ENCODE results near the gene RNASET2.
"Not testable (repeated sequence)": the region's sequence is repeated elsewhere in the genome, so short reads cannot be mapped to it uniquely, and the experiment has no call there.

RNASET2 gene

DNA sequence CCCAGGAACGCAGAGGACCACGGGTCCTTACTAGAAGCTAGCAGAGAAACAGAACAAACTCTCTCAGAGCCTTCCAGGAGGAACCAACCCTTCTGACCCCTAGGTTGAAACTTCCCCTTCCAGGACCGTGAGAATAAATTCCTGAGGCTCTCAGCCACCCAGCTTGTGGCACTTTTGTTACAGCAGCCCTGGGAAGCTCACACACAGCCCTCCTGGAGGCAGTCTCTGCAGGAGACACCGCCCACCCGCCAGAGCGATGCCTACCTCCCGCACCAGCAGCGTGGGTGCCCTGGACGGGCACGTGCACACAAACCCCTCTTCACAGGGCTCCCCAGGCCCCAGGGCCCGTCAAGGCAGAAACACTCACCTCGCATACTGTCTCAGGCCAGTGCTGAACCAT lies 4.2 kb downstream of the RNASET2 start:
- TF ChIP-seq, protein P1, sequence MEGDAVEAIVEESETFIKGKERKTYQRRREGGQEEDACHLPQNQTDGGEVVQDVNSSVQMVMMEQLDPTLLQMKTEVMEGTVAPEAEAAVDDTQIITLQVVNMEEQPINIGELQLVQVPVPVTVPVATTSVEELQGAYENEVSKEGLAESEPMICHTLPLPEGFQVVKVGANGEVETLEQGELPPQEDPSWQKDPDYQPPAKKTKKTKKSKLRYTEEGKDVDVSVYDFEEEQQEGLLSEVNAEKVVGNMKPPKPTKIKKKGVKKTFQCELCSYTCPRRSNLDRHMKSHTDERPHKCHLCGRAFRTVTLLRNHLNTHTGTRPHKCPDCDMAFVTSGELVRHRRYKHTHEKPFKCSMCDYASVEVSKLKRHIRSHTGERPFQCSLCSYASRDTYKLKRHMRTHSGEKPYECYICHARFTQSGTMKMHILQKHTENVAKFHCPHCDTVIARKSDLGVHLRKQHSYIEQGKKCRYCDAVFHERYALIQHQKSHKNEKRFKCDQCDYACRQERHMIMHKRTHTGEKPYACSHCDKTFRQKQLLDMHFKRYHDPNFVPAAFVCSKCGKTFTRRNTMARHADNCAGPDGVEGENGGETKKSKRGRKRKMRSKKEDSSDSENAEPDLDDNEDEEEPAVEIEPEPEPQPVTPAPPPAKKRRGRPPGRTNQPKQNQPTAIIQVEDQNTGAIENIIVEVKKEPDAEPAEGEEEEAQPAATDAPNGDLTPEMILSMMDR (IDR thresholded peaks at IDR 0.05) = no peak
- peaks cover 33% of the 10 kb centered on the region for H3K4me1 Mint-ChIP-seq
- no peak overlapping the region for H3K4me3 Mint-ChIP-seq
- H3K27ac Mint-ChIP-seq = no peak overlapping the region
- H3K36me3 Mint-ChIP-seq (ENCODE audit: low read depth) = peaks cover 49% of the 10 kb centered on the region
- H3K27me3 Mint-ChIP-seq (ENCODE audit: low read depth, poor library complexity) = peaks cover 13% of the 10 kb centered on the region
- H3K9me3 Mint-ChIP-seq = no peaks in the 10 kb centered on the region
- no peak for DNase-seq

DNA sequence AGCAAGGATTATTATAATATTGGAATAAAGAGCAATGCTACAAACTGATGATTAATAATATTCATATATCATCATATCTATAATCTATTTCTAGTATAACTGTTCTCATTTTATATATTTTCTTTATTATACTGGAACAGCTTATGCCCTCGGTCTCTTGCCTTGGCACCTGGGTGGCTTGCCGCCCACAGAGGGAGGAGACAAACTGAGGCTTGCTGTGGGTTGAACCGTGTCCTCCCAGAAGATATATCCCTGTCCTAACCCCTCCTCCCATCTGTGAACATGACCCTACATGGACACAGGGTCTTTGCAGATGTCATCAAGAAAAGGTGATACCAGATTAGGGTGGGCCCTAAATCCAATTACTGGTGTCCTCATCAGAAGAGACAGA lies 4.7 kb downstream of the RNASET2 start:
- no peak for DNase-seq
- Mint-ChIP-seq H3K9me3 (no peaks in the 10 kb centered on the region), H3K4me1 (peaks cover 36% of the 10 kb centered on the region), H3K36me3 (ENCODE audit: low read depth) (peaks cover 53% of the 10 kb centered on the region), H3K27me3 (ENCODE audit: low read depth, poor library complexity) (peaks cover 13% of the 10 kb centered on the region), H3K27ac (no peak overlapping the region), H3K4me3 (no peak overlapping the region)
- TF ChIP-seq, protein P1 (IDR thresholded peaks at IDR 0.05) = no peak

DNA sequence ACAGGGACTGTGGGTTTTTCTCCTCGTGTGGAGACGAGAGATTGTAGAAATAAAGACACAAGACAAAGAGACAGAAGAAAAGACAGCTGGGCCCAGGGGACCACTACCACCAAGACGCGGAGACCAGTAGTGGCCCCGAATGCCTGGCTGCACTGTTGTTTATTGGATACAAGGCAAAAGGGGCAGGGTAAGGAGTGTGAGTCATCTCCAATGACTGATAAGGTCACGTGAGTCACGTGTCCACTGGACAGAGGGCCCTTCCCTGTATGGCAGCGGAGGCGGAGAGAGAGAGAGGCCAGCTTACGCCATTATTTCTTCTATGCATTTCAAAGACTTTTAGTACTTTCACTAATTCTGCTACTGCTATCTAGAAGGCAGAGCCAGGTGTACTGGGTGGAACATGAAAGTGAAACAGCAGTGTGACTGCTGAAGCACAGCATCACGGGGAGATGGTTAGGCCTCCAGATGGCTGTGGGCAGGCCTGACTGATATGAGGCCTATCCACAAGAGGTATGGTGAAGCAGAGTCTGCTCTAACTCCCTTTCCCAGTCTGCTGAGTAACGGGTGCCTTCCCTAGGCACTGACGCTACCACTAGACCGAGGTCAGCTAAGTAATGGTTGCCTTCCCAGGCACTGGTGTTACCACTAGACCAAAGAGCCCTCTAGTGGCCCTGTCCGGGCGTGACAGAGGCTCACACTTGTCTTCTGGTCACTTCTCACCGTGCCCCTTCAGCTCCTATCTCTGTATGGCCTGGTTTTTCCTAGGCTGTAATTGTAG lies 5.3 kb downstream of the RNASET2 start:
- peak; percentile 65 for DNase-seq
- Mint-ChIP-seq H3K27me3 (ENCODE audit: low read depth, poor library complexity) (peaks cover 13% of the 10 kb centered on the region), H3K36me3 (ENCODE audit: low read depth) (peaks cover 59% of the 10 kb centered on the region), H3K4me1 (peaks cover 42% of the 10 kb centered on the region)
- H3K9me3 Mint-ChIP-seq, H3K4me3 Mint-ChIP-seq, H3K27ac Mint-ChIP-seq: not testable (repeated sequence)
- TF ChIP-seq, protein P1 (IDR thresholded peaks at IDR 0.05) = peak; percentile 62

DNA sequence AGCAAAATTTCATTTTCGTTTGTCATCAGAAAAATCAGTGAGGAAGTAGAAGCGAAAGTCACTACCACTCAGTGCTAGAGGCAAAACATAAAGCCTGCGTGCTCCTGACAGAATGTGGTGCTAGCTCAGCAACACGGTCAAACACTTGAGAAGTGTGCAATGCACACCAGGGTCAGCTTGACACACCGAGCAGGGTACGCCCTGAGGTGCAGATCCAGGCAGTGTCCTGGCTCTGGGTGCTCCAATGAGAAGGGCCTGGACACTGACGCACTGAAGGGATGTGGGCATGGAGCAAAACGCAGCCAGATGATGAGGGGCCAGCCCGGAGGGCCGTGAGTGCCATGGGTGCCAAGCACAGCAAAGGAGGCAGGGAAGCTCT lies 5.9 kb downstream of the RNASET2 start:
- no peak for DNase-seq
- Mint-ChIP-seq H3K27ac (no peak overlapping the region), H3K27me3 (ENCODE audit: low read depth, poor library complexity) (peaks cover 13% of the 10 kb centered on the region), H3K36me3 (ENCODE audit: low read depth) (peaks cover 65% of the 10 kb centered on the region), H3K4me3 (no peak overlapping the region), H3K9me3 (no peaks in the 10 kb centered on the region), H3K4me1 (peaks cover 41% of the 10 kb centered on the region)
- TF ChIP-seq, protein P1 (IDR thresholded peaks at IDR 0.05) = no peak

DNA sequence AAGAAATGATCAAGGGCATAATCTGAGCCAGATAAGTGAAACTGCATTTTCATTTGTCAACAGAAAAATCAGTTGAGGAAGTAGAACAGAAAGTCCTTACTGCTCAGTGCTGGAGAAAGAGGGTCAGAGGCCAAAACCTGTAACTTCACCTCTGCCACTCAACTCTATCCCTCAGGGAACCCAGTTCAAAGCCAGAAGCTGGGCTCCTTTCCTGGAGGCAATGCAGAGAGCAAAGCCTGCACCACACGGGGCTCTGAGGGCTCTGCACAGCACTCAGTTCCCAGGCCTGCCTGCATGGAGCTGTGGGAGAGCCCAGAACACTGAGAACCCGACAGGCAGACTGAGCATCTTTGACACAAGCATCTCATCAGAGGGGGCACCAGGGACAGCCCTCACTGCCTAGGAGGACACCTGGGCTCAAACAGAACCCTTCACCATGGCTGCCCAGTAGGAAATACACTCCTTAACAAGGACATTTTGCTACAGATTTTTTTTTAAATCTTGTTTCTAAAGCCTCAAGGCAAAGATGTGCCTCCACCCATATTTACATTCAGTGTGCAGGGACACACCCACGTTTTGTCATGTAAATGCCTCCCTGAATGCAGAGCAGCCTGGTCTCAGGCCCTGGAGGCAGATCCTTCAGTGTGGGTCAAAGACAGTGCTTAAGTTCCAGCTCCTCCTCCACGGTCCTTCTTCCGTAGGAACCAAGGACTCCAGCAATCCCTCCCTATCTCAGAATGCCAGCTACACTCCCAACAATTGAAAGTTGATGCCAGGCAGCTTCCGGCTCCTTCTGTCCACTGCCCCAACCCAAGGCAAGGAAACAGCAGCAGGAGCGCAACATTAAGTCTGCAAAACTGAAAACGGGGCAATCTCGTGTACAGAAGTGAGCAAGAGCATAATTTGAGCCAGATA lies 6.6 kb downstream of the RNASET2 start:
- Mint-ChIP-seq H3K27me3 (ENCODE audit: low read depth, poor library complexity) (peaks cover 9% of the 10 kb centered on the region), H3K4me1 (peaks cover 35% of the 10 kb centered on the region), H3K27ac (no peak overlapping the region), H3K4me3 (no peak overlapping the region), H3K9me3 (peaks cover 4% of the 10 kb centered on the region), H3K36me3 (ENCODE audit: low read depth) (peaks cover 67% of the 10 kb centered on the region)
- TF ChIP-seq, protein P1 (IDR thresholded peaks at IDR 0.05) = no peak
- no peak for DNase-seq

DNA sequence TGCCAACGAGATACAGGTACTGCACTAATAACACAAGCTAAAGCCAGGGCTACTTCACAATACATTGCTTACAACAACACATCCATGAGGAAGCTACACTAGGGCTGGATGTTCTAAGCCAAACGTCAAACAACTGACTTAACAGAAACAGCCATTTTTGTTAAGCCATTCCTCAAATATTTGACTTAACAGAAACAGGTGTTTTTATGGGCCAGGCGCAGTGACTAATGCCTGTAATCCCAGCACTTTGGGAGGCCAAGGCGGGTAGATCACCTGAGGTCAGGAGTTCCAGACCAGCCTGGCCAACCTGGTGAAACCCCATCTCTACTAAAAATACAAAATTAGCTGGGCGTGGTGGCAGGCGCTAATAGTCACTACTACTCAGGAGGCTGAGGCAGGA lies 7.6 kb downstream of the RNASET2 start:
- H3K27me3 Mint-ChIP-seq (ENCODE audit: low read depth, poor library complexity); DNase-seq; H3K27ac Mint-ChIP-seq; H3K4me3 Mint-ChIP-seq: not testable (repeated sequence)
- Mint-ChIP-seq H3K36me3 (ENCODE audit: low read depth) (peaks cover 76% of the 10 kb centered on the region), H3K4me1 (peaks cover 29% of the 10 kb centered on the region), H3K9me3 (peaks cover 11% of the 10 kb centered on the region)
